ENCODE data around the gene JMJD1C. TPM values are rescaled to one million over a fixed set of nuclear protein-coding genes. Genes with fewer than 3 reads are reported as not detected.

Gene JMJD1C
- total and polyA plus RNA-seq, 4 donors = 21.9 to 108 (median 68.4) TPM

DNA sequence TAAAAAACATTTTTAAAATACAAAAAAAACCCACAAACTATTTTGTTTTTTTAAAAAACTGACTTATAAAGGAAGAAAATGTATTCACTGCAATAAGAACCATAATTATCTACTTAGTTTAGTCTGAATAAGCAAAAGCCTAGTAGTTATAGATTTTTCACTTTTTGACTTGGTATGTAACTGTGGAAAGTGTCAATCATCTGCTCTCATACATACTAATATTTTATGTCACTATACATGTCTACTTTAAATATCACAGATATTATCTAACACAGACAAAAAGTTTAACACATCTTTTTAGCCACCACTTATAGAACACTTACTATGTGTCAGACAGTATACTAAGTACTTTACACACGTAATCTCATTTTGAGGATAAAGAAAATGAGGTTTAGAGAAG, 3.2 kb upstream of the JMJD1C start:
- no peak overlapping the region for H3K27ac ChIP-seq (ENCODE audit: low read depth in 1 of 2, low read length in 2 of 2)
- no peak for ATAC-seq (ENCODE audit: low FRiP score)
- WGBS, 2 donors = 94 to 95% methylated on average over 1 of the region's 1 CpG

DNA sequence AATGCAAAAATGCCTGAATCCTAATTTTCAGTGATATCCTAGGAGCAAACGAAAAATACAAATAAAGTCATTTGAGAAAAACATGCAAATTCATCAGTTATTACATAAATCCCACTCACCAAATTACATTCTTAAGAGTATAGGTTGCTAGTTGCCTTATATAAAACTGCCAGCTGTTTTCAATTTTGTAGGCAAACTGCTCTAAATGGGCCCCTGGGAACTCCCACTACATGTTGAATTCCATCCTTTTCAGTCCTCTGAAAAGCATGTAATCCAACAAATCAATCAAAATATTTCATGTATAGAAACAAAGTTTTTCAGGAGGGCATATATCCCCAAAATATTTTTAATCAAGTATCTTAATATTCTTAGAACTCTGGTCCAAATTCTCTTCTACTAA, 2.1 kb upstream of the JMJD1C start:
- WGBS, 2 donors = 85 to 99% methylated on average over 1 of the region's 1 CpG
- H3K4me3 ChIP-seq (ENCODE audit: low read length in 2 of 2) = no peak overlapping the region
- DNase-seq (no peak), ATAC-seq (ENCODE audit: low FRiP score) (no peak)
- no peaks in the 10 kb centered on the region for H3K9me3 ChIP-seq (ENCODE audit: control insufficient read depth, low read length)
- H3K4me1 ChIP-seq (ENCODE audit: control insufficient read depth in 1 of 2, insufficient read depth in 2 of 2, low read length in 2 of 2) = peaks cover 0 to 2% of the 10 kb centered on the region in 2 donors
- intact Hi-C loops (cut with DNase I) = loop anchor here (5.0 to 10.0 kb wide), 6 partner anchors 54 to 244 kb away; partner anchors contain the start of gene REEP3 (in 2 of the 2)
- no peaks in the 10 kb centered on the region for H3K36me3 ChIP-seq (ENCODE audit: control insufficient read depth in 1 of 2, insufficient read depth in 2 of 2, low read length in 1 of 2)
- H3K27ac ChIP-seq (ENCODE audit: low read depth in 1 of 2, low read length in 2 of 2) = no peak overlapping the region
- no peaks in the 10 kb centered on the region for H3K27me3 ChIP-seq (ENCODE audit: control insufficient read depth in 1 of 2, insufficient read depth in 2 of 2, low read length in 1 of 2)

More for the DNA sequence above, 3.2 kb upstream of the JMJD1C start:
- Histone ChIP-seq H3K4me1 (ENCODE audit: control insufficient read depth in 1 of 2, insufficient read depth in 2 of 2, low read length in 2 of 2) (peaks cover 0 to 2% of the 10 kb centered on the region in 2 donors), H3K27me3 (ENCODE audit: control insufficient read depth in 1 of 2, insufficient read depth in 2 of 2, low read length in 1 of 2) (no peaks in the 10 kb centered on the region), H3K36me3 (ENCODE audit: control insufficient read depth in 1 of 2, insufficient read depth in 2 of 2, low read length in 1 of 2) (no peaks in the 10 kb centered on the region), H3K9me3 (ENCODE audit: control insufficient read depth, low read length) (no peaks in the 10 kb centered on the region), H3K4me3 (ENCODE audit: low read length in 2 of 2) (no peak overlapping the region)
- DNase-seq = no peak
- intact Hi-C loops (cut with DNase I) = loop anchor here (5.0 to 10.0 kb wide), 6 partner anchors 53 to 243 kb away; partner anchors contain the start of gene REEP3 (in 2 of the 2)

DNA sequence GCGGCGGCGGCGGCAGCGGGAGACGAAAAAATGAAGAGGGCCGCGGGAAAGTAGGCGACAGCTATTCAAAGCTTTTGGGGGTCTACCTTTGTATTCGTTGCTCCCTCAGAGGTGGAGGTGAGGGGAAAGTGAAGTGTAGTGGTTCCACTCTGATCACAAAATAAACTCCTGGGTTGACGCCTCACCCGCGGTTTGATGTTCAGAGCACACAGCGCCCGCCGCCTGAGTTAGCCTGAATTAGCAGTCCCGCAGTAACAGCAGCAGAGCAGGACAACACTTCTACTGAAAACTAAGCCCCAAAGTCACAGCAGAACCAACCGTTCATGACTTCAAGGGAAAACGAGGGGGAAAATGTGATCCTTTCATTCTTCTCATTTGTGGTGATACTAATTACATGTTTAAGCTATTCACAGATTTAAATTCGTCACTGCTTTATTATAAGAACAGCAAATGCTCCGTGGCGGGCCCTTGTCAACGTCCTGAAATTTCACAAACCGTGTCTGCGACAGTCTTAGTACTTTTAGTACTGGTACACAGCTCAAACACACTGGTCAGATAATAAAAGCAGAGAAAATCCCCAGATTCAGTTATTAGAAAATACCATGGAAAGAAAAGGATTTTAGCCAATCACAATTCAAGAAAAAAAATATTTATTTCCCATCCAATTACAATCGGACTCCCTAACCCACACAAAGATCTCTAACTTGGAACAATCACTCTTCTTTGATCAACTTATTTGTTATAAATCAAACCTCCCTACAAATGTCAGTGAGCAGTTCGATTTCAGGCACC, 563 bp upstream of the JMJD1C start:
- 3% methylated on average over 27 of the region's 27 CpGs for WGBS, 2 donors
- peak; percentile 66 for ATAC-seq (ENCODE audit: low FRiP score)
- Histone ChIP-seq H3K9me3 (ENCODE audit: control insufficient read depth, low read length) (no peaks in the 10 kb centered on the region), H3K27me3 (ENCODE audit: control insufficient read depth in 1 of 2, insufficient read depth in 2 of 2, low read length in 1 of 2) (no peaks in the 10 kb centered on the region), H3K4me1 (ENCODE audit: control insufficient read depth in 1 of 2, insufficient read depth in 2 of 2, low read length in 2 of 2) (peaks cover 0 to 2% of the 10 kb centered on the region in 2 donors), H3K4me3 (ENCODE audit: low read length in 2 of 2) (peak overlapping the region; percentile 60 to 79), H3K27ac (ENCODE audit: low read depth in 1 of 2, low read length in 2 of 2) (peak overlapping the region; percentile 58 to 68), H3K36me3 (ENCODE audit: control insufficient read depth in 1 of 2, insufficient read depth in 2 of 2, low read length in 1 of 2) (no peaks in the 10 kb centered on the region)
- intact Hi-C loops (cut with DNase I) = loop anchor here (5.0 to 10.0 kb wide), 6 partner anchors 56 to 246 kb away; partner anchors contain the start of gene REEP3 (in 2 of the 2)
- peak in 1 of 2 donors; percentile 79 for DNase-seq

DNA sequence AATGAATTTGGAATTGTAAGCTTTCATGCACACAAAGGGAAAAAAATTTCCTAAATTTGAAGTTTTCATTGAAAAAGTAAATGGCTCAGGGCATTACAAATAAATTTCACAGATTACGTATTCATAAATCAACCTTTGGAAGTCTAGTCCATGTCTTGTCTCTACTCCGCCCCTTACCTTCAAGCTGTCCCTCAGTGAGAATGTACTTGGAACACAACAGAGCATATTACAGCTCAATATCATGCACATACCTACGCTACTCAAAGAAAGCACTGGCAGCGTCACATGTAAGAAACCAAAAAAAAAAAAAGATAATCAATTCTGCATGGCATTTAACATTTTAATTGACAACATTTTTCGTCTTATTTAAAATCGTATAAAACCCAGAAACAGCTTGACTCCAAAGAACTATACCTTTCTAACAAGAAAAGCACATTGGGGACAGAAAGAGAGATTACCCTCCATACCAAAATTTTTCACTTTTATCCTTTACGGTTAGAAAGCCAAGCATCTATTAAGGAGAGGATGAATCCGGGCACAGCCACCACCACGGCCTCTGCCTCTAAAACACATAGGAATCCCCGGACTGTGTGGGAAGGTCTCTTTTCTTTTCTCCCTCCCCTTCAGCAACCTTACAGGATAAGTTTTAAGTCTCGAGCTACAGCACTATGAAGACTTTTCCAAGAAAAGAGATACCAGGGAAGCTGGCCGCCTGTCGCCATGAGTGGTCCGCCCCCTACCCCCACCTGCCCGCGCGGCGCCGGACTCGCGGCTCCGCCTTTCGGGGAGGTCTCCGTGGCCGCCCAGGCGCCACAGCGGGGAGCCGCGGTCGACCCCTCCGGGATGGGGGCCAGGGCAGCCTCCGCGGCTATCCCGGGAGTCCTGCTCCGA, 1.1 kb downstream of the JMJD1C start:
- intact Hi-C loops (cut with DNase I) = loop anchor here (5.0 to 10.0 kb wide), 6 partner anchors 58 to 248 kb away; partner anchors contain the start of gene REEP3 (in 2 of the 2)
- 4 to 5% methylated on average over 26 to 35 of the region's 35 CpGs for WGBS, 2 donors
- H3K27me3 ChIP-seq (ENCODE audit: control insufficient read depth in 1 of 2, insufficient read depth in 2 of 2, low read length in 1 of 2) = no peaks in the 10 kb centered on the region
- no peaks in the 10 kb centered on the region for H3K9me3 ChIP-seq (ENCODE audit: control insufficient read depth, low read length)
- H3K4me3 ChIP-seq (ENCODE audit: low read length in 2 of 2) = peak overlapping the region; percentile 60 to 79
- H3K4me1 ChIP-seq (ENCODE audit: control insufficient read depth in 1 of 2, insufficient read depth in 2 of 2, low read length in 2 of 2) = peaks cover 2% of the 10 kb centered on the region in 2 donors
- no peak for DNase-seq
- H3K27ac ChIP-seq (ENCODE audit: low read depth in 1 of 2, low read length in 2 of 2) = no peak overlapping the region
- ATAC-seq (ENCODE audit: low FRiP score) = peak; percentile 84
- H3K36me3 ChIP-seq (ENCODE audit: control insufficient read depth in 1 of 2, insufficient read depth in 2 of 2, low read length in 1 of 2) = no peaks in the 10 kb centered on the region

DNA sequence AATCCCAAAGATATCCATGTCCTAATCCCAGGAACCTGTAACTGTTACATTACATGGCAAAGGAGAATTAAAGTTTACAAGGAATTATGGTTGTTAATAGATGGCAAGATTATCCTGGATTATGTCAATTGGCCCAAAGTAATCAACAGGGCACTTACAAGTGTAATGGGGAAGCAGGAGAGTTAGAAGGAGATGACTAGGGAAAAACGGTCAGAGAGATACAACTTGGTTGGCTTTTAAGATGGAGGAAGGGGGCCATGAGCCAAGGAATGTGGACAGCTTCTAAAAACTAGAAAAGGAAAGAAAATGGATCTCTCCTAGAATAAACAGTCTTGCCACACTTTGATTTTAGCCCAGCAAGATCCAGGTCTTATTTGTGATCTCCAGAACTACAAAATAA, 3.3 kb downstream of the JMJD1C start:
- no peak for ATAC-seq (ENCODE audit: low FRiP score)
- no peak for DNase-seq

DNA sequence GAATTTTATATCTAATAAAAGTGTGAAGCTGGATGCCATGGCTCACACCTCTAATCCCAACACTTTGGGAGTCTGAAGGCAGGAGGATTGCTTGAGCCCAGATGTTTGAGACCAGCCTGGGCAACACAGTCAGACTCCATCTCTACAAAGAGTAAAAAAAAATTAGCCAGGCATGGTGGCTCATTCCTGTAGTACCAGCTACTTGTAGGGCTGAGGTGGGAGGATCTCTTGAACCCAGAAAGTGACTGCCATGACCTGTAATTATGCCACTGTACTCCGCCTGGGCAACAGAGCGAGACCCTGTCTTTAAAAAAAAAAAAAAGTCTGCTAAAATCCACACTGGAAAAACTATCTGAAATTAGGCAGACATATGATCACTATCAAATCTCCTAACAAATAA, 7.6 kb downstream of the JMJD1C start:
- Histone ChIP-seq H3K9me3 (ENCODE audit: control insufficient read depth, low read length) (no peaks in the 10 kb centered on the region), H3K4me1 (ENCODE audit: control insufficient read depth in 1 of 2, insufficient read depth in 2 of 2, low read length in 2 of 2) (peaks cover 0 to 2% of the 10 kb centered on the region in 2 donors), H3K27me3 (ENCODE audit: control insufficient read depth in 1 of 2, insufficient read depth in 2 of 2, low read length in 1 of 2) (no peaks in the 10 kb centered on the region), H3K27ac (ENCODE audit: low read depth in 1 of 2, low read length in 2 of 2) (no peak overlapping the region), H3K4me3 (ENCODE audit: low read length in 2 of 2) (no peak overlapping the region), H3K36me3 (ENCODE audit: control insufficient read depth in 1 of 2, insufficient read depth in 2 of 2, low read length in 1 of 2) (no peaks in the 10 kb centered on the region)
- ATAC-seq (ENCODE audit: low FRiP score) = no peak
- DNase-seq = no peak
- WGBS, 2 donors = 99 to 100% methylated on average over 2 of the region's 2 CpGs
- intact Hi-C loops (cut with DNase I) = no loop called here

More for the DNA sequence above, 3.3 kb downstream of the JMJD1C start:
- Histone ChIP-seq H3K36me3 (ENCODE audit: control insufficient read depth in 1 of 2, insufficient read depth in 2 of 2, low read length in 1 of 2) (no peaks in the 10 kb centered on the region), H3K9me3 (ENCODE audit: control insufficient read depth, low read length) (no peaks in the 10 kb centered on the region), H3K4me1 (ENCODE audit: control insufficient read depth in 1 of 2, insufficient read depth in 2 of 2, low read length in 2 of 2) (peaks cover 2% of the 10 kb centered on the region in 2 donors), H3K27ac (ENCODE audit: low read depth in 1 of 2, low read length in 2 of 2) (no peak overlapping the region), H3K27me3 (ENCODE audit: control insufficient read depth in 1 of 2, insufficient read depth in 2 of 2, low read length in 1 of 2) (no peaks in the 10 kb centered on the region), H3K4me3 (ENCODE audit: low read length in 2 of 2) (no peak overlapping the region)
- 62 to 70% methylated on average over 1 of the region's 1 CpG for WGBS, 2 donors
- intact Hi-C loops (cut with DNase I) = loop anchor here in 1 of 2 donors (10.0 kb wide), 1 partner anchor 198 kb away; no protein-coding TSS in a partner anchor

DNA sequence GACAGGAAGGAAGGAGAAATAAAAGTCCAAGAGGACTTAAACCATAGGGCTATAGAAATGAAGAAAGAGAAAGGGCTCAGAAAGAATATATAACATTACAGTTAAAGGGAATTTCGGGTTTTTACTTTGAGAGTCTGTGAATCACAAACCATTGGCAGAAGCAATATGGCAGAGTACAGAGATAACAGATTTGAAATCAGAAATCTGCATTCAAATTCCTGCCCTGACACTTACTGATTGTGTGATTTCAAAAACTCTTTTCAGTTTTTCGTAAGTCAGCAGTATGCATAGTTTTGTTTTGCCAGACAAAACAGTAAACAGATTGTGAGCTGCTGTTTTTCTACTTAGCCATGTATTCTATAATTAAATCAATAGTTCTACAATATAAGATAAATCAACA, 8.2 kb downstream of the JMJD1C start:
- H3K4me3 ChIP-seq (ENCODE audit: low read length in 2 of 2) = no peak overlapping the region
- H3K36me3 ChIP-seq (ENCODE audit: control insufficient read depth in 1 of 2, insufficient read depth in 2 of 2, low read length in 1 of 2) = no peaks in the 10 kb centered on the region
- whole genome bisulfite sequencing, 2 donors = 82 to 83% methylated on average over 2 of the region's 2 CpGs
- ATAC-seq (ENCODE audit: low FRiP score) (no peak), DNase-seq (no peak)
- H3K27me3 ChIP-seq (ENCODE audit: control insufficient read depth in 1 of 2, insufficient read depth in 2 of 2, low read length in 1 of 2) = no peaks in the 10 kb centered on the region
- intact Hi-C loops (cut with DNase I) = no loop called here
- H3K4me1 ChIP-seq (ENCODE audit: control insufficient read depth in 1 of 2, insufficient read depth in 2 of 2, low read length in 2 of 2) = peaks cover 0 to 2% of the 10 kb centered on the region in 2 donors
- no peaks in the 10 kb centered on the region for H3K9me3 ChIP-seq (ENCODE audit: control insufficient read depth, low read length)
- no peak overlapping the region for H3K27ac ChIP-seq (ENCODE audit: low read depth in 1 of 2, low read length in 2 of 2)

DNA sequence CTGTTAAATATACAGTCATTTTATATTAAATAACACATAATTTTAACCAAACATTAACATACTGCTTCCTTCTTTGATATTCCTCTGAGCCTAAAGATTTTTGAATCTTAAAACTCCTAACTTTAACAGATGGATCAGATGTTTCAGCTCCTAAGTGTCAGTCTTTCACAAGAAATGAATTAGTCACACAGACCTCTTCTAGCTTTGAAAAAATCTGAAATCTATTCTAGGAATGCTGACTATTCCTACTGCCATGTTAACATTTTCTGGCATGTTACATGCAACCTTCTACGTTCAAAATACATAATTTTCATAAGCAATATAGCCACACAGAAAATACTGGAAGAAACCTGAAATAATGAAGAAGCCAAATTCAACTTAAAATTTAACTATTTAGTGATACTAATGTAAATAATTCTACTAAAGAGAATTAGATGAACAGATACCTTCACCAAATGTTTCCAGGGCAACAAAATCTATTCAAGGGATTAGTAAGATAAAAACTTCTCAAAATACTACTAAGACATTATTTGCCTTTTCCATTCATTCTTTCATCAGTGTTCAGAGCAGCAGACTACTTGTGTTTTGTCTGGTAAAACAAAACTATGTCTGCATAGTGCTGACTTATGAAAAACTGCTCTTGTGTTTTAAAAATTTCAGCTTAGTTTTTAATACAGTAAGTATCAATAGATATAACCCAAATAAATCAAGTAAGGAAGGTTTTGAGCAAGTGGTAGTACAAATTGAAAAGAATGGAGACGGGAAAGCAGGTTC, 9.2 kb downstream of the JMJD1C start:
- DNase-seq (no peak), ATAC-seq (ENCODE audit: low FRiP score) (no peak)
- Histone ChIP-seq H3K4me1 (ENCODE audit: control insufficient read depth in 1 of 2, insufficient read depth in 2 of 2, low read length in 2 of 2) (peaks cover 0 to 2% of the 10 kb centered on the region in 2 donors), H3K27ac (ENCODE audit: low read depth in 1 of 2, low read length in 2 of 2) (no peak overlapping the region), H3K27me3 (ENCODE audit: control insufficient read depth in 1 of 2, insufficient read depth in 2 of 2, low read length in 1 of 2) (no peaks in the 10 kb centered on the region), H3K4me3 (ENCODE audit: low read length in 2 of 2) (no peak overlapping the region), H3K9me3 (ENCODE audit: control insufficient read depth, low read length) (no peaks in the 10 kb centered on the region), H3K36me3 (ENCODE audit: control insufficient read depth in 1 of 2, insufficient read depth in 2 of 2, low read length in 1 of 2) (no peaks in the 10 kb centered on the region)
- WGBS, 2 donors = 41 to 47% methylated on average over 2 of the region's 2 CpGs
- intact Hi-C loops (cut with DNase I) = no loop called here
